Activated gamma-delta T cell treated with Interleukin-2 at 50 U/mL for 16 hours (primary cell): ENCODE measurements around the gene RGS18.
"Not testable (repeated sequence)": the region's sequence is repeated elsewhere in the genome, so short reads cannot be mapped to it uniquely, and the experiment has no call there.

Source experiments
- DNase-seq: peaks from one replicate; pipeline ENCODE4 v3.0.0-alpha.2; 2020

Gene RGS18

GRCh38 chr1:192167911-192168700, 9.8 kb downstream of the RGS18 start:
- DNase-seq, result no peak

DNA sequence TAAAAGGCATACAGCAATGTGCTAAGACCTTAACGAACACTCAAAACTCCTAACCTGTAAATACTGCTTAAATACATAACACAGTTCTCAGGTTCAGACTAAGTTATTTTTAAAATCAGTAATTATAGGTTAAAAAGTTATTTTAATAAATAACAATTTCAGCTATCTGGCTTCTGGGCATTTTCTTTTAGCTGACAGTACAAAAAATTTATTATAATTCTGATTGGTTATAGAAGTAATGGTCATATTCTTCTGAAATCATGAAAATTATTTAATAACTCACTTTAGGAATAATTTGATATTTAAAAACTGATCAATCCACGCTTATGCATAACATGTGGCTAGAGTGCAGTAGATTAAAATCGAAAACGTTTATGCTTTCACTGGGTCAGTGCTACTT, 10.7 kb downstream of the RGS18 start:
- no peak for DNase-seq

GRCh38 chr1:192170196-192170984, 12.1 kb downstream of the RGS18 start:
- DNase-seq, result no peak

GRCh38 chr1:192171123-192171522, 12.9 kb downstream of the RGS18 start:
- DNase-seq, result no peak

GRCh38 chr1:192175971-192176370, 17.7 kb downstream of the RGS18 start:
- no peak for DNase-seq

GRCh38 chr1:192183788-192184187, 25.5 kb downstream of the RGS18 start:
- no peak for DNase-seq

DNA sequence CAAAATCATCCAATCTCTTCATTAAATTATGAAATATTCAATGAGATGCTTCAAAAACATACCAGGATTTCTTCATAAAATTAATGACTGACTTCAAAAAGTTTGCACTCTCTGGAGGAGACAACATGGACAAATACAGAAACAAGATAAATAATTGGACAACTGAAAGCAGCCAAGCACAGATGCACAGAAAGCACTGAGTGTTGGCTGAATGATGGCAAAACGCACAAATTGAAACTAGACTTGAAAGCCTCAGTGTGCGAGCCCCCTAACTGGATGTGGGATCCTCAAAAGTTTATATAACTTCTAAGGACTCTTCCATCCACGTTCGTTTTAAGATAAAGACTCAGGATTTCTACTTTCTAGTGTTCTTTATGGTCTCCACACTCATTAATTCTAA, 27.9 kb downstream of the RGS18 start:
- DNase-seq, result no peak

DNA sequence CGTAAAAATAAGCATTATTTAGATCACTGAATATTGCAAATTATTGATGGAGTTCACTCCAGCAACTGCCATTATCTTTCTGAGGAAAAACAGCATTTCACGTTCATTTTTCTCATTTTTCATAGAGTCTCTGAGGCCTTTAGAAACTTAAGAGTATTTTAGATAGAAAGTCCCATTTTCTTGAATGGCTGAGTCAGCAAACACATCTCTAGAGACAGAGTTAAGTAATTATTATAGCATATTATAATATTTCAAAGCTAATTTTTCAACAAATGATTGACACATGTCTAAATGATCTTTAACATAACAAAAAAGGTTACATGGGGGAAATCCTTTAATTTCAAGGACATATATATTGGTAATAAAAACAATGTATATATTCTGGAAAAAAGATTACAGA, 31.8 kb downstream of the RGS18 start:
- no peak for DNase-seq

- no peak for DNase-seq
Observed at GRCh38 chr1:192201303-192201702, 43.0 kb downstream of the RGS18 start.

DNA sequence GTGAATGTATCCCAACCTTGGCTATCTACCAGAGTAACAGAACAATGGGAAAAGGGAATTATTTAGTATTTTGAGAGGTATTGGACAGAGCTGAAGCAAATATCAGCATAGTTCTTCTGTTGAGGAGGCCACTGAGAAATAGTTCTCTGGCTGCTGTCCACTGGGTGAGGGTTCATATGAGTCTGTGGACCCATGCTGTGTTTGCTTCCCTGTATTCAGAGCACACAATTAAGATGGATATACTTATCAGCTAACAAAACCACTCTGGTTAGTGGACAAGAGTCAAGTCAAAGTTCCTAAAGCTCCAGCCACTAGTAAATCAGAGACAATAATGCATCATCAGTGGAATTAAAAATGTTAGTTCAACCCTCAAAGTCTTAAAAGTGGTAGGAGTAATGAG, 66.1 kb downstream of the RGS18 start:
- DNase-seq, result no peak

DNA sequence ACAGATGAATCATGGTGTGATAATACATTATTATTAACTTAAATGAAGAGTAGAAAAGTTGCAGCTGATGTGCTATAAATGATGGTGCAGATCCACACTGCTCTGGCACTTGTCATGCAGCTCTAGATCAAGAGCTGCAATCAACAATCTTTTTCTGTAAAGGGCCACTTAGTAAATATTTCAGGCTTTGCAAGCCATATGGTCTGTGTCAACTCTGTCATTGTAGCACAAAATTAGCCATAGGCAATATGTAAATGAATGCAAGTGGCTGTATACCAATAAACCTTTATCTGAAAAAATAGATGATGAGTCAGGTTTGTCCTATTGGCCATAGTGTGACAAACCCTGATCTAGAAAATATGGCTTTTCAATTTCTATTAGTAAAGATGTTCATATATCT, 66.6 kb downstream of the RGS18 start:
- no peak for DNase-seq

DNA sequence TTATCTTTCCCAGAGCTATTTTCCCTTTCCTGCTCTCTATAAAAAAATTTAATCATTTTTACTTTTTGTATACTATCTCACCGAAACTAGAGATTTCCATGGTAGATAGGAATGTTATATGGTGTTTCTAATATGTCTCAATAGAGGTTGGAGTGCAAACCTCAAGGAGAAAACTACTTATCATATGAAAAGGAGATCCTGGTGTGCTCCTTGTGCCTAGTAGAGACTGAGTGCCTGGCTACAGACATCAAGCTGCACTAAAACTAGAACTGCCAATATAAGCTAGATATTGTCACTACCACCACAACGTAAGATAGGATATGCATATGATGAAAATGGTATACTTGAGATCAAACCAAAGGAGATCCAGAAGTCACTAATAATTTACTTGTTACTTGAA, 67.0 kb downstream of the RGS18 start:
- no peak for DNase-seq

DNA sequence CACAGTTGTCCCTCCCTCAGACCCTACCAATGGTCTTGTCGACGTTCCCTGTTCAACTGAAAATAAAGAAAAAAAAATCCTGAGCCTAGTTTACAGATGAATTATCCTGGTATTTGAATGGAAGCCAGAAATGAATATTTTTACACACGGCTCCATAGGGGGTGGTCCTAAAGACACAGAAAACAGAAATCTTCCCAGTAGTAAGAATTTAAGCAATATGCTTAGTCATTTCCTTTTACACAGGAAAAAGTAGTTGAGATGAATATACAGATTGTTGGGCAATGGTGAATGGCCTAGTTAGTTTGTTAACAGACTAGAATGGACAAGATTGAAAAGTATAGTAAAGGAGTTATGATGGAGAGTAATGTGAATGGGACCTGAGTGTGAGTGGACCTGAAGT, 67.4 kb downstream of the RGS18 start:
- DNase-seq, result no peak

GRCh38 chr1:192227330-192227729, 69.1 kb downstream of the RGS18 start:
- no peak for DNase-seq

DNA sequence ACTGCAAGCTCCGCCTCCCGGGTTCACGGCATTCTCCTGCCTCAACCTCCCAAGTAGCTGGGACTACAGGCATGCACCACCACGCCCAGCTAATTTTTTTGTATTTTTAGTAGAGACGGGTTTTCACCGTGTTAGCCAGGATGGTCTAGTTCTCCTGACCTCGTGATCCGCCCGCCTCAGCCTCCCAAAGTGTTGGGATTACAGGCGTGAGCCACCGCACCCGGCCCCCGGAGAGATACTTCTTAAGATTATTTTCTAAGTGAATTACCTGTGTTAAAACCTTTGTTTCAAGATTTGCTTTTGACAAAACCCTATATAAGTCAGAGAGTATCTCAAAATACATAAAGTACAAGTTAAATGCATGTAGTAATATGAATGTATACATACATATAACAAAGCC, 69.7 kb downstream of the RGS18 start:
- not testable (repeated sequence) for DNase-seq

GRCh38 chr1:192232817-192233417, 74.7 kb downstream of the RGS18 start:
- DNase-seq, result no peak

DNA sequence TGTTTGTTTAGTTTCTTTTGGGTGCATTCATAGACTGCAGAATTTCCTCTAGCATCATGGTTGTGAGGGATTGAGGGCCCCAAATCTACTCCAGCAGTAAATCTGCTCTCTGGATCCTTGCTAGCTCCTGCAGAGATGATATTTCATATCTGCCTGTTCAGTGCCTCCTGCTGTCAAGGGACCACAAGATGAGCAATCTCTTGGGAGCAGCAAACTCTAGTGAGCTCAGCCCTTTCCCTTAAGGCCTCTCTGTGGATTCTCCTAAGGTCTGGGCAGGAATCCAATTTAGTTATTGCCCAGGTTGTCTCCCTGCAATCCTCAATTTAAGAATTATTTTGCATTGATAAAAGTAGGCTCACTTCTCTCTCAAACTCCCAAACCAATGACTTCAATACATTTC, 76.9 kb downstream of the RGS18 start:
- DNase-seq, result no peak
